ENCODE data around the gene GYS1.
"Not testable (repeated sequence)": the region's sequence is repeated elsewhere in the genome, so short reads cannot be mapped to it uniquely, and the experiment has no call there.

GYS1 gene

GRCh38 chr19:48993175-48994034 is at the start of gene GYS1, which contains the start of gene RUVBL2:
GYS1 (minus strand) TSS chr19:48993309; CDS start chr19:48993112, 197 bp downstream.
RUVBL2 (plus strand) TSS chr19:48993887; CDS start chr19:48993912, 25 bp downstream.
- DNase-seq: peak; percentile 100

GRCh38 chr19:49042666-49043065 is 49.6 kb upstream of the GYS1 start:
- DNase-seq: not testable (repeated sequence)

GRCh38 chr19:49042177-49042576 is 49.1 kb upstream of the GYS1 start:
- DNase-seq: peak; percentile 59

- DNase-seq: not testable (repeated sequence)
Measured at GRCh38 chr19:49039736-49040135, 46.6 kb upstream of the GYS1 start.

GRCh38 chr19:49038557-49039276 is 45.6 kb upstream of the GYS1 start:
- peak; percentile 89 for DNase-seq

GRCh38 chr19:49038111-49038510 is 45.0 kb upstream of the GYS1 start:
- not testable (repeated sequence) for DNase-seq

GRCh38 chr19:49036815-49037214 is 43.7 kb upstream of the GYS1 start, which contains the start of gene CGB1:
CGB1 (minus strand) TSS chr19:49036895; CDS start chr19:49036711, 184 bp downstream.
- DNase-seq: not testable (repeated sequence)

- not testable (repeated sequence) for DNase-seq
Measured at GRCh38 chr19:49031642-49032301, 38.7 kb upstream of the GYS1 start, which contains the start of gene CGB2. CGB2 (plus strand) TSS chr19:49031890; CDS start chr19:49032096, 206 bp downstream.

- not testable (repeated sequence) for DNase-seq
Measured at GRCh38 chr19:49030323-49030722, 37.2 kb upstream of the GYS1 start.

- peak; percentile 55 for DNase-seq
Measured at GRCh38 chr19:49029749-49030148, 36.6 kb upstream of the GYS1 start.

GRCh38 chr19:49028686-49029085 is 35.6 kb upstream of the GYS1 start:
- not testable (repeated sequence) for DNase-seq

- DNase-seq: not testable (repeated sequence)
Measured at GRCh38 chr19:49025599-49025998, 32.5 kb upstream of the GYS1 start.

- not testable (repeated sequence) for DNase-seq
Measured at GRCh38 chr19:49025088-49025487, 32.0 kb upstream of the GYS1 start.

- not testable (repeated sequence) for DNase-seq
Measured at GRCh38 chr19:49024233-49024632, 31.1 kb upstream of the GYS1 start, which contains the start of gene CGB3. CGB3 (minus strand) TSS chr19:49024333; CDS start chr19:49023971, 362 bp downstream.

- no peak for DNase-seq
Measured at GRCh38 chr19:49022116-49022515, 29.0 kb upstream of the GYS1 start.

GRCh38 chr19:49020931-49021895 is 28.1 kb upstream of the GYS1 start:
- peak; percentile 72 for DNase-seq

- DNase-seq: no peak
Measured at GRCh38 chr19:49020342-49020741, 27.2 kb upstream of the GYS1 start.

- DNase-seq: peak; percentile 76
Measured at GRCh38 chr19:49019242-49019932, 26.3 kb upstream of the GYS1 start.

GRCh38 chr19:49018388-49019241 is 25.5 kb upstream of the GYS1 start:
- peak; percentile 33 for DNase-seq
